Measurements from ENCODE around the gene NAALADL1.
"Not testable (repeated sequence)": the region's sequence is repeated elsewhere in the genome, so short reads cannot be mapped to it uniquely, and the experiment has no call there.

GRCh38 chr11:65023502-65023901, 34.9 kb downstream of the NAALADL1 start:
- TF ChIP-seq CTCF (conservative IDR thresholded peaks at IDR 0.05; ENCODE audit: low read depth in 2 of 2); REST (IDR thresholded peaks at IDR 0.05; ENCODE audit: unreplicated experiment); POLR2AphosphoS5 (IDR thresholded peaks at IDR 0.05; ENCODE audit: low read depth); CREB1 (CRISPR knock-in tag; IDR thresholded peaks at IDR 0.05; ENCODE audit: low read depth): not testable (repeated sequence)
